A549 (cell line): ENCODE results near the gene EIF4G3. TPM values are rescaled to one million over a fixed set of nuclear protein-coding genes. Genes with fewer than 3 reads are reported as not detected.

ENCODE experiments used
- ATAC-seq, 2 experiments: fragments of 200-7000 bp in 1 of 2; fragments of >200 bp in 1 of 2; cut with Nextera tagmentation in 1 of 2; cut with Tn5 transposase in 1 of 2; 3 replicates each; pipeline versions ENCODE4 v1.8.0 to v1.9.1; 2018 to 2020; ENCODE audit warnings: mild to moderate bottlenecking in 1 of 2, moderate library complexity in 1 of 2
- CTCF ChIA-PET: fragments of 300-600 bp; sonication (Branson Sonifier 250); formaldehyde crosslinking; extraction: SDS; loops from one replicate; lab custom pipeline; 2021; ENCODE audit warnings: antibody characterized with exemption, inconsistent platforms; lab: Yijun Ruan, JAX
- POLR2A ChIA-PET: fragments of 350-600 bp; formaldehyde crosslinking; extraction: SDS; loops from one replicate; lab custom pipeline; 2021; ENCODE audit warnings: antibody characterized with exemption, inconsistent platforms; lab: Yijun Ruan, JAX
- DNase-seq, 2 experiments: peaks; one replicate each; pipeline versions ENCODE4 v3.0.0 to v3.0.0-alpha.2; 2011 to 2016; ENCODE audit warnings: low read depth in 1 of 2, low spot score in 1 of 2
- FAIRE-seq: peaks from 2 replicates; lab custom pipeline; 2011; peaks lifted over from hg19 to GRCh38; lab: Jason Lieb, UNC
- H3K27ac ChIP-seq, 2 experiments: fragments of >200 bp; sonication (Bioruptor Twin); formaldehyde crosslinking; 3 replicates each; pipeline ENCODE4 v1.5.1; 2016 to 2017
- H3K4me1 ChIP-seq: fragments of >200 bp; sonication (Bioruptor Twin); formaldehyde crosslinking; 3 replicates; pipeline ENCODE4 v1.6.1; 2016
- H3K4me2 ChIP-seq: fragments of >200 bp; sonication (Bioruptor Twin); formaldehyde crosslinking; 3 replicates; pipeline ENCODE4 v1.6.1; 2016
- H3K4me3 ChIP-seq: fragments of >200 bp; sonication (Bioruptor Twin); formaldehyde crosslinking; 3 replicates; pipeline ENCODE4 v1.5.1; 2016
- H3K9me3 ChIP-seq: fragments of >200 bp; sonication (Bioruptor Twin); formaldehyde crosslinking; 3 replicates; pipeline ENCODE4 v1.6.1; 2016
- CBX8 ChIP-seq: fragments of 200-600 bp; sonication (generic); IDR thresholded peaks from 2 replicates; pipeline ENCODE4 v1.6.1; 2016
- EHMT2 ChIP-seq: fragments of 200-600 bp; sonication (generic); IDR thresholded peaks from 2 replicates; pipeline ENCODE4 v1.6.1; 2016; ENCODE audit warnings: antibody characterized with exemption, low read depth, mild to moderate bottlenecking, moderate library complexity
- EP300 ChIP-seq, 2 experiments: fragments of >200 bp; sonication (Bioruptor Twin); formaldehyde crosslinking; IDR thresholded peaks; 2 replicates in 1 of 2; 3 replicates in 1 of 2; pipeline ENCODE4 v1.6.1; 2016 to 2017
- GATA3 ChIP-seq: IDR thresholded peaks from 2 replicates; pipeline ENCODE4 v1.6.1; 2012; ENCODE audit warnings: borderline replicate concordance
- HOXB5 ChIP-seq: fragments of 250-450 bp; sonication (Bioruptor Pico); IDR thresholded peaks from 2 replicates; pipeline ENCODE4 v1.5.0; 2020; ENCODE audit warnings: mild to moderate bottlenecking, moderate library complexity
- KDM1A ChIP-seq: fragments of 200-600 bp; sonication (generic); IDR thresholded peaks from 2 replicates; pipeline ENCODE4 v1.6.1; 2016; ENCODE audit warnings: low read depth, mild to moderate bottlenecking
- NFE2L2 ChIP-seq: fragments of 150-350 bp; conservative IDR thresholded peaks from 2 replicates; pipeline ENCODE4 v1.6.1; 2014; ENCODE audit warnings: low read length
- NR3C1 ChIP-seq: fragments of >200 bp; sonication (Bioruptor Twin); formaldehyde crosslinking; IDR thresholded peaks from 3 replicates; pipeline ENCODE4 v1.6.1; 2017
- RFX5 ChIP-seq: fragments of 450-650 bp; IDR thresholded peaks from 2 replicates; pipeline ENCODE4 v1.7.1; 2014; ENCODE audit warnings: antibody characterized with exemption, mild to moderate bottlenecking, moderate library complexity
- RNF2 ChIP-seq: fragments of 200-600 bp; sonication (generic); IDR thresholded peaks from 2 replicates; pipeline ENCODE4 v1.6.1; 2016; ENCODE audit warnings: low read depth, mild to moderate bottlenecking, antibody characterized with exemption, moderate library complexity, borderline replicate concordance
- ZSCAN20 ChIP-seq: fragments of 250-450 bp; sonication (Bioruptor Pico); IDR thresholded peaks from 2 replicates; pipeline ENCODE4 v1.8.0; 2022; ENCODE audit warnings: mild to moderate bottlenecking, moderate library complexity
- WGBS: methylation state at CpG from one replicate; pipeline ENCODE4 v1.1.6; 2017; ENCODE audit errors: missing lambda C conversion rate; 5-methylcytosine and 5-hydroxymethylcytosine counted together
- polyA plus RNA-seq, 4 experiments: library from polyadenylated mRNA; depleted of rRNA in 3 of 4; stranded (reverse); fragments of >200 nt; fragmentation: RNase III in 1 of 4; extraction: RNeasy Plus Mini Kit Qiagen cat#74134 plus additional on column Dnase treatment in 1 of 4; gene quantifications; 2 replicates in 3 of 4; 3 replicates in 1 of 4; pipeline ENCODE4 v1.2.3, GENCODE V29; 2011 to 2017
- small RNA-seq, 6 experiments: library from RNA; depleted of rRNA; stranded (forward); fragments of <200 nt; gene quantifications; one replicate each; pipeline ENCODE3, GENCODE V24; 2012
- TF ChIP-seq, protein P1 (sequence below): IDR thresholded peaks from 2 replicates; pipeline ENCODE4 v1.6.1; 2012; ENCODE audit warnings: low read depth, borderline replicate concordance
- TF ChIP-seq, protein P2 (sequence below): fragments of 450-650 bp; IDR thresholded peaks from 2 replicates; pipeline ENCODE4 v1.6.1; 2014; ENCODE audit warnings: antibody characterized with exemption

EIF4G3 gene
- polyA plus RNA-seq, 2 of the 4 experiments (the other 2 are of a cell fraction), result 25.0 to 51.3 TPM

- TF ChIP-seq RFX5 (no peak), CBX8 (no peak), KDM1A (no peak), EHMT2 (no peak)
- TF ChIP-seq, protein P1, sequence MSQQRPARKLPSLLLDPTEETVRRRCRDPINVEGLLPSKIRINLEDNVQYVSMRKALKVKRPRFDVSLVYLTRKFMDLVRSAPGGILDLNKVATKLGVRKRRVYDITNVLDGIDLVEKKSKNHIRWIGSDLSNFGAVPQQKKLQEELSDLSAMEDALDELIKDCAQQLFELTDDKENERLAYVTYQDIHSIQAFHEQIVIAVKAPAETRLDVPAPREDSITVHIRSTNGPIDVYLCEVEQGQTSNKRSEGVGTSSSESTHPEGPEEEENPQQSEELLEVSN, result no peak
Measured at GRCh38 chr1:20763417-20763816, 413.3 kb downstream of the EIF4G3 start (continued).

DNA sequence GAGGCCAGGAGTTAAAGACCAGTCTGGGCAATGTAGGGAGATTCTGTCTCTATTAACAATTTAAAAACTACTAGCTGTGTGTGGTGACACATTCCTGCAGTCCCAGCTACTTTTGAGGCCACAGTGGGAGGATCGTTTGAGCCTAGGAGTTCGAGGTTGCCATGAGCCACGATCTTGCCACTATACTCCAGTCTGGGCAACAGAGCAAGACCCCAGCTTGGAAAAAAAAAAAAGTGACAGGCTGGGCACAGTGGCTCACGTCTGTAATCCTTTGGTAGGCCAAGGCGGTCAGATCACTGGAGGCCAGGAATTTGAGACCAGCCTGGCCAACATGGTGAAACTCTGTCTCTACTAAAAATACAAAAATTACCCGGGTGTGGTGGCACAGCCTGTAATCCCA is 416.4 kb downstream of the EIF4G3 start:
- no peak for TF ChIP-seq NR3C1
- TF ChIP-seq GATA3, result no peak
- no peak for TF ChIP-seq EP300 (IDR thresholded peaks at IDR 0.05)
- no peak for TF ChIP-seq NFE2L2
- no peak for TF ChIP-seq ZSCAN20 (CRISPR knock-in tag)
- TF ChIP-seq EHMT2, result no peak
- TF ChIP-seq, protein P2, sequence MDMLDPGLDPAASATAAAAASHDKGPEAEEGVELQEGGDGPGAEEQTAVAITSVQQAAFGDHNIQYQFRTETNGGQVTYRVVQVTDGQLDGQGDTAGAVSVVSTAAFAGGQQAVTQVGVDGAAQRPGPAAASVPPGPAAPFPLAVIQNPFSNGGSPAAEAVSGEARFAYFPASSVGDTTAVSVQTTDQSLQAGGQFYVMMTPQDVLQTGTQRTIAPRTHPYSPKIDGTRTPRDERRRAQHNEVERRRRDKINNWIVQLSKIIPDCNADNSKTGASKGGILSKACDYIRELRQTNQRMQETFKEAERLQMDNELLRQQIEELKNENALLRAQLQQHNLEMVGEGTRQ, result no peak
- TF ChIP-seq RNF2, result no peak
- TF ChIP-seq HOXB5, result no peak
- Histone ChIP-seq H3K4me2 (no peak overlapping the region), H3K9me3 (no peaks in the 10 kb centered on the region), H3K4me3 (no peak overlapping the region), H3K27ac (no peak overlapping the region), H3K4me1 (no peaks in the 10 kb centered on the region)
- ChIA-PET POLR2A (no interaction called here), CTCF (interaction anchor here (0.7 kb wide), 1 partner anchor 317 kb away, joined by 3 read pairs; no protein-coding TSS in a partner anchor)
- DNase-seq, result no peak
- FAIRE-seq, result no peak
- 93% methylated on average over 6 of the region's 6 CpGs for WGBS
- no peak for ATAC-seq

Small RNA genes lying within 50 kb of the gene (small RNA-seq; reads per million reads assigned to genes)
- gene AL627311.1, result 0 reads per million in 6 experiments
- gene MIR1256, result 0.08 to 9.5 (median 7.1) reads per million in 6 experiments
- gene RNU7-200P, result 0 reads per million in 6 experiments

Other genes with a start within 250 kb of the EIF4G3 start
- 81.8 and 86.4 TPM in 2 replicates for gene ECE1, start 113.6 kb upstream of the EIF4G3 start, polyA plus RNA-seq (2011; rRNA removed)
- 40.5 to 53.2 TPM (median 45.7 TPM) in 3 replicates for gene ECE1, start 113.6 kb upstream of the EIF4G3 start, polyA plus RNA-seq (2017; fragmentation: RNase III; extraction: RNeasy Plus Mini Kit Qiagen cat#74134 plus additional on column Dnase treatment)